Neuronal stem cell (in vitro differentiated cells): ENCODE results near the gene RPL9.
"Not testable (repeated sequence)": the region's sequence is repeated elsewhere in the genome, so short reads cannot be mapped to it uniquely, and the experiment has no call there.

ENCODE experiments used
- DNase-seq: peaks from one replicate; pipeline ENCODE4 v3.0.0-alpha.2; 2013; ENCODE audit warnings: low spot score
- H2AFZ ChIP-seq: one replicate; pipeline ENCODE4 v1.6.1; 2013; ENCODE audit warnings: mild to moderate bottlenecking, low read length, inconsistent platforms
- H2AK5ac ChIP-seq: 2 replicates; pipeline ENCODE4 v1.6.1; 2013; ENCODE audit warnings: low read depth, mild to moderate bottlenecking, inconsistent platforms, low read length, moderate library complexity, mixed read lengths
- H2BK120ac ChIP-seq: 2 replicates; pipeline ENCODE4 v1.6.1; 2013; ENCODE audit warnings: low read depth, mild to moderate bottlenecking, inconsistent platforms, low read length, moderate library complexity, mixed read lengths
- H2BK12ac ChIP-seq: one replicate; pipeline ENCODE4 v1.6.1; 2013; ENCODE audit warnings: low read length, inconsistent platforms
- H2BK15ac ChIP-seq: 2 replicates; pipeline ENCODE4 v1.6.1; 2013; ENCODE audit warnings: mild to moderate bottlenecking, low read length, inconsistent platforms, mixed read lengths
- H2BK5ac ChIP-seq: one replicate; pipeline ENCODE4 v1.6.1; 2013; ENCODE audit warnings: inconsistent platforms, mild to moderate bottlenecking, low read length, moderate library complexity
- H3K14ac ChIP-seq: one replicate; pipeline ENCODE4 v1.6.1; 2013; ENCODE audit warnings: low read length, inconsistent platforms
- H3K18ac ChIP-seq: 2 replicates; pipeline ENCODE4 v1.6.1; 2013; ENCODE audit warnings: low read length, inconsistent platforms
- H3K23ac ChIP-seq: 2 replicates; pipeline ENCODE4 v1.6.1; 2013; ENCODE audit warnings: low read depth, mild to moderate bottlenecking, mixed read lengths, low read length, inconsistent platforms; ENCODE audit not compliant: poor library complexity
- H3K27ac ChIP-seq: replicated peaks from 3 replicates; pipeline ENCODE4 v1.5.1; 2013; ENCODE audit warnings: low read length, inconsistent platforms
- H3K27me3 ChIP-seq, 3 experiments: 2 replicates each; pipeline ENCODE4 v1.6.1; 2013; ENCODE audit warnings: low read length in 3 of 3, mild to moderate bottlenecking in 2 of 3, inconsistent platforms in 1 of 3, low read depth in 1 of 3, mixed read lengths in 1 of 3, moderate library complexity in 1 of 3; ENCODE audit not compliant: control insufficient read depth in 3 of 3, insufficient read depth in 3 of 3
- H3K36me3 ChIP-seq, 2 donors: replicated peaks in 1 of 2; 2 replicates each; pipeline ENCODE4 v1.6.1; 2013; ENCODE audit warnings: low read length in 2 of 2; ENCODE audit not compliant: control insufficient read depth in 2 of 2, insufficient read depth in 2 of 2
- H3K4ac ChIP-seq: 2 replicates; pipeline ENCODE4 v1.6.1; 2013; ENCODE audit warnings: inconsistent platforms, mild to moderate bottlenecking, low read length, moderate library complexity
- H3K4me1 ChIP-seq, 2 donors: 1 replicate in 1 of 2; 2 replicates in 1 of 2; pipeline ENCODE4 v1.6.1; 2013; ENCODE audit warnings: low read length in 2 of 2, low read depth in 1 of 2; ENCODE audit not compliant: control insufficient read depth in 2 of 2, insufficient read depth in 1 of 2
- H3K4me2 ChIP-seq: one replicate; pipeline ENCODE4 v1.6.1; 2013; ENCODE audit warnings: mild to moderate bottlenecking, low read length, inconsistent platforms; ENCODE audit not compliant: insufficient read depth, poor library complexity, severe bottlenecking
- H3K4me3 ChIP-seq, 2 donors: 2 replicates each; pipeline ENCODE4 v1.5.1; 2013; ENCODE audit warnings: low read length in 2 of 2, mild to moderate bottlenecking in 2 of 2, inconsistent platforms in 1 of 2, moderate library complexity in 1 of 2
- H3K79me1 ChIP-seq: one replicate; pipeline ENCODE4 v1.6.1; 2013; ENCODE audit warnings: low read depth, mild to moderate bottlenecking, inconsistent platforms, low read length, moderate library complexity
- H3K9ac ChIP-seq: one replicate; pipeline ENCODE4 v1.6.1; 2013; ENCODE audit warnings: mild to moderate bottlenecking, low read depth, low read length, inconsistent platforms; ENCODE audit not compliant: poor library complexity
- H3K9me3 ChIP-seq, 2 donors: replicated peaks in 1 of 2; 2 replicates each; pipeline versions ENCODE3 to v1.6.1; 2013; ENCODE audit warnings: low read length in 2 of 2, mild to moderate bottlenecking in 2 of 2, inconsistent platforms in 1 of 2, low read depth in 1 of 2, mixed read lengths in 1 of 2, moderate library complexity in 1 of 2; ENCODE audit not compliant: control insufficient read depth in 2 of 2, insufficient read depth in 1 of 2
- H4K8ac ChIP-seq: one replicate; pipeline ENCODE4 v1.6.1; 2013; ENCODE audit warnings: low read depth, mild to moderate bottlenecking, inconsistent platforms, low read length, moderate library complexity
- H4K91ac ChIP-seq: one replicate; pipeline ENCODE4 v1.6.1; 2013; ENCODE audit warnings: low read length, low read depth, mild to moderate bottlenecking, inconsistent platforms; ENCODE audit not compliant: poor library complexity
- WGBS, 2 donors: extraction: QIAGEN DNeasy Blood & Tissue Kit; methylation state at CpG; one replicate each; pipeline ENCODE4 v1.1.7; 2013; ENCODE audit warnings: missing lambda C conversion rate in 2 of 2, mixed read lengths in 1 of 2; ENCODE audit not compliant: insufficient read length in 2 of 2, insufficient replicate concordance in 1 of 2; ENCODE audit errors: extremely low coverage in 2 of 2; 5-methylcytosine and 5-hydroxymethylcytosine counted together

Gene RPL9

GRCh38 chr4:39429476-39430334 lies 29.0 kb downstream of the RPL9 start:
- Histone ChIP-seq H2BK120ac (no peak overlapping the region), H3K9ac (no peak overlapping the region), H4K91ac (no peak overlapping the region), H2BK12ac (no peak overlapping the region), H3K4me3 (no peak overlapping the region), H3K18ac (no peak overlapping the region), H2AFZ (no peak overlapping the region), H3K9me3 (no peaks in the 10 kb centered on the region), H3K27me3 (peaks cover 0 to 3% (median 0%) of the 10 kb centered on the region in 3 experiments), H2BK15ac (no peak overlapping the region), H3K79me1 (no peaks in the 10 kb centered on the region), H3K36me3 (no peaks in the 10 kb centered on the region), H3K23ac (no peak overlapping the region), H3K4me2 (no peak overlapping the region), H3K14ac (no peak overlapping the region), H4K8ac (no peak overlapping the region), H2AK5ac (no peak overlapping the region), H3K4ac (no peak overlapping the region), H2BK5ac (no peak overlapping the region), H3K27ac (no peak overlapping the region), H3K4me1 (peaks cover 0 to 3% of the 10 kb centered on the region in 2 donors)
- WGBS, 2 donors: no CpG with 5 or more reads among the region's 4 CpGs
- no peak for DNase-seq

- no peak overlapping the region for H4K8ac ChIP-seq
- H3K27ac ChIP-seq: no peak overlapping the region
- H3K4me2 ChIP-seq: no peak overlapping the region
- peaks cover 0 to 3% of the 10 kb centered on the region in 2 donors for H3K4me1 ChIP-seq
- WGBS, 2 donors: no CpG with 5 or more reads among the region's 10 CpGs
- no peak overlapping the region for H2AK5ac ChIP-seq
- H2BK15ac ChIP-seq: no peak overlapping the region
- no peak overlapping the region for H2BK120ac ChIP-seq
- H2BK5ac ChIP-seq: no peak overlapping the region
- no peak for DNase-seq
- peaks cover 0 to 3% (median 0%) of the 10 kb centered on the region in 3 experiments for H3K27me3 ChIP-seq
- no peak overlapping the region for H3K23ac ChIP-seq
- no peaks in the 10 kb centered on the region for H3K79me1 ChIP-seq
- no peak overlapping the region for H2BK12ac ChIP-seq
- no peak overlapping the region for H3K14ac ChIP-seq
- H3K9me3 ChIP-seq: no peaks in the 10 kb centered on the region
- H3K36me3 ChIP-seq: no peaks in the 10 kb centered on the region
- H2AFZ ChIP-seq: no peak overlapping the region
- H4K91ac ChIP-seq: no peak overlapping the region
- no peak overlapping the region for H3K4me3 ChIP-seq
- no peak overlapping the region for H3K9ac ChIP-seq
- H3K4ac ChIP-seq: no peak overlapping the region
- no peak overlapping the region for H3K18ac ChIP-seq
These were observed 31.1 kb downstream of the RPL9 start for GRCh38 chr4:39427520-39428114.

- H3K4me1 ChIP-seq: peaks cover 0 to 3% of the 10 kb centered on the region in 2 donors
- no peak overlapping the region for H2BK5ac ChIP-seq
- H3K14ac ChIP-seq: no peak overlapping the region
- H4K91ac ChIP-seq: no peak overlapping the region
- no peak overlapping the region for H2BK120ac ChIP-seq
- no peaks in the 10 kb centered on the region for H3K36me3 ChIP-seq
- WGBS, 2 donors: no CpG with 5 or more reads among the region's 1 CpG
- H3K4me2 ChIP-seq: no peak overlapping the region
- H2BK12ac ChIP-seq: no peak overlapping the region
- peaks cover 0 to 3% (median 0%) of the 10 kb centered on the region in 3 experiments for H3K27me3 ChIP-seq
- no peak overlapping the region for H3K18ac ChIP-seq
- no peak overlapping the region for H2BK15ac ChIP-seq
- no peak overlapping the region for H3K27ac ChIP-seq
- H4K8ac ChIP-seq: no peak overlapping the region
- no peak overlapping the region for H2AK5ac ChIP-seq
- H3K23ac ChIP-seq: no peak overlapping the region
- DNase-seq: no peak
- no peaks in the 10 kb centered on the region for H3K9me3 ChIP-seq
- H2AFZ ChIP-seq: no peak overlapping the region
- H3K79me1 ChIP-seq: no peaks in the 10 kb centered on the region
- H3K4me3 ChIP-seq: no peak overlapping the region
- no peak overlapping the region for H3K4ac ChIP-seq
- no peak overlapping the region for H3K9ac ChIP-seq
These were observed 32.0 kb downstream of the RPL9 start for GRCh38 chr4:39426728-39427127.

GRCh38 chr4:39425297-39425696 lies 33.4 kb downstream of the RPL9 start:
- H4K8ac ChIP-seq, DNase-seq: not testable (repeated sequence)
- WGBS, 2 donors: no CpG with 5 or more reads among the region's 1 CpG

More at GRCh38 chr4:39425297-39425696, 33.4 kb downstream of the RPL9 start:
- H2BK5ac ChIP-seq, H3K9ac ChIP-seq, H3K4ac ChIP-seq, H2BK120ac ChIP-seq, H2BK12ac ChIP-seq, H3K36me3 ChIP-seq, H3K27me3 ChIP-seq, H2AK5ac ChIP-seq, H3K23ac ChIP-seq, H3K4me2 ChIP-seq, H3K9me3 ChIP-seq, H3K79me1 ChIP-seq, H3K4me3 ChIP-seq, H3K27ac ChIP-seq, H3K14ac ChIP-seq, H2AFZ ChIP-seq, H3K18ac ChIP-seq, H3K4me1 ChIP-seq, H2BK15ac ChIP-seq, H4K91ac ChIP-seq: not testable (repeated sequence)
